ENCODE measurements around the gene RSAD2. TPM values are rescaled to one million over a fixed set of nuclear protein-coding genes. Genes with fewer than 3 reads are reported as not detected.

The RSAD2 gene
- total and polyA plus RNA-seq, 9 of the 15 experiments (the other 6 are each of a cell fraction or from before 2014, with no cell fraction given), result 0.15 to 1.4 (median 0.28) TPM

DNA sequence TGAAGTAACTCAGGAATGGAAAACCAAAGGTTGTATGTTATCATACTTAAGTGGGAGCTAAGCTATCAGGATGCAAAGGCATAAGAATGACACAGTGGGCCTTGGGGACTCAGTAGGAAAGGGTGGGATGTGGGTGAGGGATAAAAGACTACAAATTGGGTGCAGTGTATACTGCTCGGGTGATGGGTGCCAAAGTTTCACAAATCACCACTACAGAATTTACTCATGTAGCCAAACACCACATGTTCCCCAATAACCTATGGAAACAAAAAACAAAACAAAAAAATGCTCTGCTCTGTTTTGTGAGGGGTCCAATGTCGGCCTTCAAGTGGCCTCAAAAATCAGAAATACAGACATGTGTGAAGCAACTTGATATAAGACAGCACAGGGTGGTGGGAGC lies 30.7 kb downstream of the RSAD2 start:
- 88% methylated on average over 2 of the region's 2 CpGs for WGBS (ENCODE audit: insufficient coverage, low coverage, missing lambda C conversion rate)
- TF ChIP-seq, protein P1, sequence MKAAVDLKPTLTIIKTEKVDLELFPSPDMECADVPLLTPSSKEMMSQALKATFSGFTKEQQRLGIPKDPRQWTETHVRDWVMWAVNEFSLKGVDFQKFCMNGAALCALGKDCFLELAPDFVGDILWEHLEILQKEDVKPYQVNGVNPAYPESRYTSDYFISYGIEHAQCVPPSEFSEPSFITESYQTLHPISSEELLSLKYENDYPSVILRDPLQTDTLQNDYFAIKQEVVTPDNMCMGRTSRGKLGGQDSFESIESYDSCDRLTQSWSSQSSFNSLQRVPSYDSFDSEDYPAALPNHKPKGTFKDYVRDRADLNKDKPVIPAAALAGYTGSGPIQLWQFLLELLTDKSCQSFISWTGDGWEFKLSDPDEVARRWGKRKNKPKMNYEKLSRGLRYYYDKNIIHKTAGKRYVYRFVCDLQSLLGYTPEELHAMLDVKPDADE (conservative IDR thresholded peaks at IDR 0.05; ENCODE audit: control insufficient read depth, low read depth, low read length), result no peak
- TF ChIP-seq HDAC3 (IDR thresholded peaks at IDR 0.05; ENCODE audit: borderline replicate concordance, partially characterized antibody) (no peak), ZNF584 (CRISPR knock-in tag; IDR thresholded peaks at IDR 0.05; ENCODE audit: low read depth) (no peak), CHCHD3 (CRISPR knock-in tag; IDR thresholded peaks at IDR 0.05) (no peak), ZNF764 (CRISPR knock-in tag; IDR thresholded peaks at IDR 0.05; ENCODE audit: low read depth) (no peak), ZNF583 (CRISPR knock-in tag; IDR thresholded peaks at IDR 0.05) (no peak), ZNF444 (CRISPR knock-in tag; IDR thresholded peaks at IDR 0.05) (no peak), SRSF9 (IDR thresholded peaks at IDR 0.05; ENCODE audit: borderline replicate concordance, low read depth, low read length) (no peak), ZNF57 (CRISPR knock-in tag; IDR thresholded peaks at IDR 0.05) (no peak), ILK (tag; IDR thresholded peaks at IDR 0.05; ENCODE audit: borderline replicate concordance, low read depth) (no peak), ZFP30 (CRISPR knock-in tag; IDR thresholded peaks at IDR 0.05; ENCODE audit: borderline replicate concordance) (no peak), TAF9B (IDR thresholded peaks at IDR 0.05; ENCODE audit: partially characterized antibody) (no peak), RAD51 (IDR thresholded peaks at IDR 0.05; ENCODE audit: borderline replicate concordance, low read depth) (no peak), HIVEP1 (CRISPR knock-in tag; IDR thresholded peaks at IDR 0.05) (no peak), CC2D1A (IDR thresholded peaks at IDR 0.05) (no peak), SIN3A (IDR thresholded peaks at IDR 0.05; ENCODE audit: borderline replicate concordance in 2 of 2, control insufficient read depth in 1 of 2, low read depth in 2 of 2, low read length in 2 of 2) (no peak), RBM25 (IDR thresholded peaks at IDR 0.05; ENCODE audit: low read depth, low read length, severe bottlenecking) (no peak), MTF1 (CRISPR knock-in tag; IDR thresholded peaks at IDR 0.05; ENCODE audit: borderline replicate concordance) (no peak), FOXK1 (CRISPR knock-in tag; IDR thresholded peaks at IDR 0.05; ENCODE audit: borderline replicate concordance) (no peak)
- TF ChIP-seq, protein P2, sequence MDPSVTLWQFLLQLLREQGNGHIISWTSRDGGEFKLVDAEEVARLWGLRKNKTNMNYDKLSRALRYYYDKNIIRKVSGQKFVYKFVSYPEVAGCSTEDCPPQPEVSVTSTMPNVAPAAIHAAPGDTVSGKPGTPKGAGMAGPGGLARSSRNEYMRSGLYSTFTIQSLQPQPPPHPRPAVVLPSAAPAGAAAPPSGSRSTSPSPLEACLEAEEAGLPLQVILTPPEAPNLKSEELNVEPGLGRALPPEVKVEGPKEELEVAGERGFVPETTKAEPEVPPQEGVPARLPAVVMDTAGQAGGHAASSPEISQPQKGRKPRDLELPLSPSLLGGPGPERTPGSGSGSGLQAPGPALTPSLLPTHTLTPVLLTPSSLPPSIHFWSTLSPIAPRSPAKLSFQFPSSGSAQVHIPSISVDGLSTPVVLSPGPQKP (CRISPR knock-in tag; IDR thresholded peaks at IDR 0.05), result no peak
- FAIRE-seq (no peak), ATAC-seq (no peak), DNase-seq (ENCODE audit: extremely low read depth in 1 of 4, low spot score in 3 of 4) (no peak)
- Histone ChIP-seq H3K27ac (ENCODE audit: extremely low read depth, low read depth, low read length) (no peak overlapping the region), H3K27me3 (ENCODE audit: control insufficient read depth in 2 of 2, insufficient read depth in 2 of 2, low read length in 2 of 2) (0 out of 5 replicates have a peak, but pooled peaks cover 0 to 4% of the 10 kb centered on the region in 2 experiments), H2AFZ (ENCODE audit: low read depth, low read length) (no peak overlapping the region), H3K36me3 (ENCODE audit: control insufficient read depth, insufficient read depth, low read length) (no peaks in the 10 kb centered on the region), H3K4me2 (ENCODE audit: insufficient read depth, low read length) (no peak overlapping the region), H3K9ac (ENCODE audit: insufficient read depth in 1 of 2, low read depth in 2 of 2, low read length in 2 of 2) (no peak overlapping the region), H3K4me1 (replicated peaks in 1 of 2; ENCODE audit: control insufficient read depth in 2 of 2, insufficient read depth in 2 of 2, low read length in 2 of 2) (peaks cover 8 to 21% of the 10 kb centered on the region in 2 experiments; a peak in 4 of 5 replicates), H3K4me3 (no peak overlapping the region), H3K9me3 (replicated peaks; ENCODE audit: control insufficient read depth, insufficient read depth, low read depth, low read length) (no peaks in the 10 kb centered on the region), H3K9me1 (ENCODE audit: control insufficient read depth, insufficient read depth, low read length) (no peaks in the 10 kb centered on the region), H4K20me1 (replicated peaks; ENCODE audit: control insufficient read depth, insufficient read depth, low read length) (no peaks in the 10 kb centered on the region), H3K79me2 (ENCODE audit: control insufficient read depth, insufficient read depth, low read length) (no peaks in the 10 kb centered on the region)
- CTCF ChIA-PET (ENCODE audit: low intra/inter-chr PET ratio), result no interaction called here
- intact Hi-C loops (cut with micrococcal nuclease), result no loop called here
- BruUV-seq (replicated peaks), result no TSS peak
- in situ Hi-C loops (cut with MboI), result no loop called here
- POLR2A ChIA-PET, result interaction anchor here (1.2 kb wide), 1 partner anchor 61 kb away, joined by 3 read pairs; no protein-coding TSS in a partner anchor
